HG02763 (cell line): ENCODE measurements around the gene SYCP2L.
"Not testable (repeated sequence)": the region's sequence is repeated elsewhere in the genome, so short reads cannot be mapped to it uniquely, and the experiment has no call there.

ENCODE experiments used
- ATAC-seq: cut with Tn5 transposase; IDR thresholded peaks from one replicate; pipeline ENCODE4 v1.9.1; 2021; ENCODE audit warnings: mild to moderate bottlenecking, moderate library complexity; ENCODE audit not compliant: unreplicated experiment

SYCP2L gene

DNA sequence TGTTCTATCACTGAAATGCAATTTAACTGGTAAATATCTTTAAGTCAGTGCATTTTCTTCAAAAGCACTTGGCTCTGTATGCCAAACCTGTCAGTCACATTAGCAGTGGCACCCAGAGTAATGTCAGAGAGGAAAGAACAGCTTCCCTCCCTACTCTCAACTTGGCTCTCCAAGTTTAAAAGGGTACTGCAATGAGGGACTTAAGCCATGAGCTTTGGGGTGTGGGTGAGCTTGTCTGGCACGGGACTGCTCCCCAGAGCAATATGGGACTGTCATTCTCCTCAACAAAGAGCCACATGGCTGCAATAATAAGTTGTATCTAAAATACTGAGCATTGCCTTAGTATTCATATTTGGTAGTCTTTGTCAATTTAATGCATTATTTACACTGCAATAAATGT, 9.0 kb upstream of the SYCP2L start:
- ATAC-seq, result no peak

DNA sequence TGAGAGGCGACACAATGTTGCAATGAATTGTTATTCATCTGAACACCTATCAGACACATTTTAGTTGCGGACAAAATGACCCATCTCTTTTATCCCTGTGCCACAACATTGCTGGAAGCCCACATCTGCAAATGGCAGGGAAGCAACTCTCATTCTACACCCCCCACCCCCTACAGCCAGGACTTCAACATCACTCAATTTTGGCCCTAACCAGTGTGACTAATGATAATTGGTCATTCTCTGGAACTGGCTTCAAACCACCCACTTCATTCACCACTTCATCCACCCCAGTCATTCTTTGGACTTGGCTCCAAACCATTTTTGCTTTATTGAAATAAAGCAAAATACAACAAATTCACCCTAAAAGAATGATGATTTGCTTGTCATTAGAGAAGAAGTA, 6.5 kb upstream of the SYCP2L start:
- ATAC-seq, result no peak

DNA sequence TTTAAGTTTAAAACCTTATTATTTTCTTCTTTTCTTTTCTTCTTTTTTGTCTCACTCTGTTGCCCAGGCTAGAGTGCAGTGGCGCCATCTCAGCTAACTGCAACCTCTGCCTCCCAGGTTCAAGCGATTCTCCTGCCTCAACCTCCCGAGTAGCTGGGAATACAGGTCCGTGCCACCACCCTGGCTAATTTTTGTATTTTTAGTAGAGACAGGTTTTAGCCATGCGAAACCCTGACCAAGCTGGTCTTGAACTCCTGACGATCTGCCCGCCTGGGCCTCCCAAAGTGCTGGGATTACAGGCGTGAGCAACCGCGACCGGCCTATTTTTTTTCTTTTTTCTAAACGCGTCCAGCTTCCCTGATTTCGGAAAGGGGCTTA, 4.6 kb upstream of the SYCP2L start:
- ATAC-seq, result not testable (repeated sequence)

DNA sequence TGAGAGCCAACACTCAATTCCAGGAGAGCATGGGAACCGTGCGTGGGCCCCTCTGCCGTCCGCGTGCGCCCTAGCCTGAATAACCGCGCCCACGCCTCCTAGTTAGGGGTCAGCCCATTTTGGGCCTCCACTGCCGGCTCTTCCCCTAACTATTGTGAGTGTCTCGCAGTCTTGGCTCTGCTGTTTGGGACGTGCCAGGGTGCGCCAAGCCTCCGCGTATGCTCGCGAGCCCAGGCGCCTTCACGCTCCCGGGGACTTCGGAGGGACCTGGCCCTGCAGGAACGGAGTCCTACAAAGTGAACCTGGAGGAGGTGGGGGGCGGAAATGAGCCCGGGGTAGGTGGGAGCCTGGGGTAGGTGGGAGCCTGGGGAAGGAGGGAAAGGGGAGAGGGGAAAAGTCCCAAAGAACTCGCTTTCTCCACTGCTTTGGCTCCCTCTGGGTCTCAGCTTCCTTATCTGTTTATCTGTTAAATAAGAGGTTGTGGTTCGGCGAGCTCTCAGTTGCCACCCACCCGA, 4.1 kb upstream of the SYCP2L start:
- ATAC-seq, result no peak

DNA sequence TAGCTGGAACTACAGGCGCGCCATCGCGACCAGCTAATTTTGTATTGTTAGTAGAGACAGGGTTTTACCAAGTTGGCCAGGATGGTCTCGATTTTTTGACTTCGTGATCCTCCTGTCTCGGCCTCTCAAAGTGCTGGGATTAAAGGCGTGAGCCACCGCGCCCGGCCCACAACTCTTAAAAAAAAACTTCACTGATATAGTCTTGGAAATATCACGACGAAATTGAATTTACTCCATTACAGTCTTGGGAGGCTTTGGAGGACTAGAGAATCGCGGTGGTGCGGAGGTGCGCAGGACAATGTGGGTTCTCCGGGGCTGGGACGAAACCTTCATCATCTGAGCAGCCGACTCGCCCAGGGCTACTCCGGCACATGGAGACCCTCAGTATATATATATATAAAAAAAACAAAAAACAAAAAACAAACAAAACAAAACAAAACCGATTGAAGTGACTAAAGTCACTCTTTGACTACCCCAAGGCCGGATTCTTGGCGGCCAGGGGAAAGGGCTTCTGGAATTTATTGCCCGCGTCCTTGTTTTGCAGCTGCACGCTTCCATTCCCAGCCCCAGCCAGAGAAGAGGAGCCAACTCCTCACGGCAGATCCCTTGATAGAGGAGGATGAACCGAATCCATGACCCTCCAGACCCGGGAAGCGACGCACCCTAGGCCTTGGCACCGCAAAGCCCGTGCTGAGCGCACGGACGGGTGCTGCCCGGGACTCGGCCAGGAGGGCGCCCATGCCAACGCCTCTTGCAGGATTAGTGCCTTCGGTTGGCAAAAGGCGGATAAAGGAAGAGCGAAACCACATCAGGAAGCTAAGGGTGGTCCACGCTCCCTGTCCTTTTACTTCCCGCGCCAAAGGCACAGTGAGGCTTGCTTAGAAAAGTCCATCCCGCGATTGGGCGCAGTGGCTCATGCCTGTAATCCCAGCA, 3.3 kb upstream of the SYCP2L start:
- ATAC-seq, result no peak

- ATAC-seq, result no peak
Observed at GRCh38 chr6:10884245-10884972, 2.4 kb upstream of the SYCP2L start.

- ATAC-seq, result not testable (repeated sequence)
Observed at GRCh38 chr6:10886365-10886690, 524 bp upstream of the SYCP2L start.

GRCh38 chr6:10890151-10890550, 3.3 kb downstream of the SYCP2L start:
- no peak for ATAC-seq

GRCh38 chr6:10891960-10892359, 5.1 kb downstream of the SYCP2L start:
- no peak for ATAC-seq

DNA sequence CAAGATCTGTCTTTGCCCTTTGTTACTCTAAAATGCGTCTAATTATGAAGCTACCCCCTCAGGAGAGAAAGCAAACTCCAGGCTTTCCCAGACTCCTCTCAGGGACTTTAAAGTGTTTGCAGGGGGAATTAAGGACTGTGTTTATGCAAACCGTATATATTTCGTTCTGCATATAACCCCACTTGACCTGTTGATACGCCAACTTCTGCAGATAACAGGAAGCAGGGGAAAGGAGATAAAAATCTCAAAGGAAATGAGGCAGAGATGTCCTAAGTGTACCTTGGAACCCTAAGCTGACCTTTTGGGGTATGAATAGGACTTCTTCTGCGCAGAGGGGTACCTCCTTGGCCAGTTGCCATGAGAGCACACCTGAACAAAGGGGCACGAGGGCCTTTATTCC, 8.1 kb downstream of the SYCP2L start:
- no peak for ATAC-seq

DNA sequence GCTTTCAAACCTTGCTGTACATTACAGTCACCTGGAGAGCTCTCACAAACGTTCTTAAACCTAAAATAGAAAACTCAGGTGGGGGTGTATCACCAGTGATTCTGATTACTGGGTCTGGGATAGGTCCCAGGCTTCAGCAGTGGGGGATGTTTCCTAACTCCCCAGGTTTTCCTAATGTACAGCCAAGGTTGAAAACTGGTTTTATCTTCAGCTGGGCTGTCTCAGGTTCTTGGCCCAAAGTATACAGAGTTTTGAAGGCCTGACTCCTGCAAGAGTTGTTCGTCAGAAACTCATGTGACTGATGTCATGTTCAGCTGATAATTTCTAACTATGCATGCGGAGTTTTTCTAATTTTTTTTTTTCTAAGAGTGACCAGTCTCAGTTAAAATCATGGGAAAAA, 9.8 kb downstream of the SYCP2L start:
- no peak for ATAC-seq

DNA sequence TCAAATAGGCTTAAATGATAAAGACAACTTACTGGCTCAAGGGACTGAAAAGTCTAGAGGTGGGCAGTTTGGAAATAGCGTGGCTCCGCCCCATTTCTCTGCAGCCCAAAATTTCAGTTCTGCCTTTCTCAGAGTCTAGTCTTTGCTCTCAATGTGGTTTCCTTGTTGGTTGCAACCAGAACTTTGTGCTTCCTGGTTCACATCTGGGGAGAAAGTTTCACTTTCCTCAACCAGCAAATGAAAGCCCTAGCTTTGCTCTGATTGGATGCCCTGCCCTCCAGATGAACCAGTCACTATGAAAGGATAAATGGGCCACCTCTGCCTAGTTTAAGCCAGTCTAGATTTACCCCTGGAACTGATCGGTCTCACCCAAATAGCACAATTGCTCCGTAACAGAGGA, 14.9 kb downstream of the SYCP2L start:
- peak; percentile 94 for ATAC-seq

GRCh38 chr6:10904015-10904414, 17.2 kb downstream of the SYCP2L start:
- no peak for ATAC-seq

GRCh38 chr6:10908228-10908627, 21.4 kb downstream of the SYCP2L start:
- ATAC-seq, result no peak

DNA sequence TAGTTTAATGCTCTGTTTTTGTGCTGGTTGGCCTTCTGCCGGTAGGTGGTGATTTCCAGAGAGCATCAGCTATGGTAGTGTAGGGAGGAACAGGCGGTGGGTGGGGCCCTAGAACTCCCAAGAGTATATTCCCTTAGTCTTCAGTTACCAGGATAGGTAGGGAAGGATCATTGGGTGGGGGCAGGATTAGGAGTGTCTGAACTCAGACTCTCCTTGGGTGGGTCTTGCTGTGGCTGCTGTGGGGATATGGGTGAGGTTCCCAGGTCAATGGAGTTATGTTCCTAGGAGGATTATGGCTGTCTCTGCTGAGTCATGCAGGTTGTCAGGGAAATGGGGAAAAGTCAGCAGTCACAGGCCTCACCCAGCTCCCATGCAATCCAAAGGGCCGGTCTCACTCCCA, 32.7 kb downstream of the SYCP2L start:
- not testable (repeated sequence) for ATAC-seq

DNA sequence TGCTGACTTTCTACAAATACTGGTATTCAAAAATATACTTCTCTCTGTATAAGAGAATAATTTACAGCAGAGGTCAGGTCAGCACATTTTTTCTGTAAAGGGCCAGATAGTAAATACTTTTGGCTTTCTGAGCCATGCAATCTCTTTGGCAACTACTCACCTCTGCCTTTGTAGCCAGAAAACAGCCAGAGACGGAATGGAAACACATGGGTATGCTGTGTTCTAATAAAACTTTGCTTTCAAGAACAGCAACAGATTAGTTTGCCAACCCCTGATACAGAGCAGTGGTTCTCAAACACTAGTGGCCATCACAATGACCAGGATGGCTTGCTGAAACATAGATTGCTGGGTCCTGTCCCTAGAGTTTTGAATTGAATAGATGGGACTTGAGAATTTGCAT, 46.3 kb downstream of the SYCP2L start:
- no peak for ATAC-seq

- ATAC-seq, result no peak
Observed at GRCh38 chr6:10939840-10940239, 53.0 kb downstream of the SYCP2L start.

- no peak for ATAC-seq
Observed at GRCh38 chr6:10945845-10946244, 59.0 kb downstream of the SYCP2L start.

DNA sequence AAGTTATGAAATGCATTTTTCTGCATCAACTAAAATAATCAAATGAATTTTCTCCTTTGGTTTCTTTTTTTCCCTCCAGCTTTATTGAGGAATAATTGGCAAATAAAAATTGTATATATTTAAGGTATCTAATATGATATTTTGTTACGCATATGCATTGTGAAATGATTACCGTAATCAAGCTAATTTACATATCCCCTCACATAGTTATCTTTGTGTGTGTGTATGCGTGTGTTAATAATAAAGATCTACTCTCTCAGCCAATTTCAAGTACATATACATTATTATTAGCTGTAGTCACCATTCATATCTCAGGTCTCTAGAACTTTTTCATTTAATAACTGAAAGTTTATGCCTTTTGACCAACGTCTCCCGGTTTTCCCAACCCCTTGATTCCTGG, 61.1 kb downstream of the SYCP2L start:
- no peak for ATAC-seq

DNA sequence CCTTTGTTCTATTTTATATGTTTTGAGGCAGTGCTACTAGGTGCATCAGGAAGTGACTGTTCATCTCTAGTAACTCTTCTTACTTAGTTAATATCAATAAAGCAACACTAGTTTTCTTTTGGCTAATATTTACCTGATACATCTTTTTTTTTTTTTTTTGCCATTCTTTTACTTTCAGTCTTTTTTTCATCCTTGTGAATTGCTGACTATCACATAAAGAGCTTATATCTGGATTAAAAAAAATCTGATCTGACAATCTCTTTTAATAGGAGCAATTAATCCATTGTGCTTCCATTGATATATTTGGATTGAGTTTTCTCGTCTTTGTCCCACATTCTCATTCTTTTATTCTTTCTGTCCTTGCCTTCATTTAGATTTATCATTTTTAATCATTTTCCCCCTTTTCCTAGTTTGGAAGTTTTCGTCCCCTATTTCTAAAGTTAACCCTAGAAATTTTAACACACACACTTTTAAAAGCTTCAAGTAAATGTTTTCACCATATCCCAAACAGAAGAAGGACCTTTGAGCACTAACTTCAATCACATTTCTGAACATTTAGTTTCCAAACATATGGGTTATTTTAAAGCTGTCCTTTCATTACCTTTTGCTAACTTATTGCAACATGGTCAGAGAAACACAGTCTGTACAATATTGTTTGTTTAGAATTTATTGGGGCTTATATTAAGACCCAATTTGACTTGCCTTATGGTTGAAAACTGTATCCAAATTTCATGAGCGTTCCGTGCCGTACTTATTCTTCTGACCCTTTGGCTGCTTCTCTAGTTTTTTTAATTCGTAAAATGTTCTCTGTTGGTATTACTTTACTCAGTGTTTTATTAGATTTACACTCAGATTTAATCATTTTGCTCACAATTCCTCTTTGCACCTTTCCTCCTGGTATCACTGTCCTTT, 63.0 kb downstream of the SYCP2L start:
- ATAC-seq, result no peak

DNA sequence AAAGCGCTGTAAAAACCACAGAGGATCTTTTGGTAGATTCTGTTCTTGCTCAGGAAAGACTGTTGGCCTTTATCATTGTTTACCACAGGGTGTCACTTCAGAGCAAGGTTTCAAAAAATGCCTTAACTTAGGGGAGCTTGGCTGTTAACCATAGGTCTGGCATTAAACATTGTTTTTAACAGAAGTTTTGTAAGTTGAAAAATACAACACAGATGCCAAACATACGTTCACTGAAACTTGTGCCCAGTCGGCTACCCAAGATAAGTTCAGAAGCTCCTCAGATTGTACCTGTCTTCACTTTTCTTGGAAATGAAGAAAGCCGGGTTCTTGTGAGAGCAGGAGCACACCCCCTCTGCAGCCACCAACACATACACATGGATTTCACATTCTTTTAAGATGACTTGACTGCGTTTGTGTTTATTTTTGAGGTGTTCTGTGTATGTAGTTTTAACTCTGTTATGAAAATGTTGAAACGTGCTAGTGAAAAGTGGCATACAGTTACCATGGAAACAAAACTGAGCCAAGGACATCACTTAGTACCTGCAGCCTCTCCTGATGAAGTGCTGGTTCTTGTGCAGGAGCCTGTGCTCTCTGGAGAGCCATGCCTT, 64.9 kb downstream of the SYCP2L start:
- no peak for ATAC-seq
